HepG2 (cell line): ENCODE results near the gene RIPOR3. TPM values are rescaled to one million over a fixed set of nuclear protein-coding genes. Genes with fewer than 3 reads are reported as not detected.

Experiments used
- MATR3 ChIP-seq: sonication (generic); formaldehyde crosslinking; IDR thresholded peaks from 2 replicates; pipeline ENCODE4 v1.4.0; 2020; ENCODE audit warnings: missing genetic modification reagents
- NCOR1 ChIP-seq: fragments of 200-600 bp; sonication (generic); IDR thresholded peaks from 2 replicates; pipeline ENCODE4 v1.7.0; 2017; ENCODE audit warnings: antibody characterized with exemption, low read length, borderline replicate concordance
- TOE1 ChIP-seq: sonication (generic); formaldehyde crosslinking; IDR thresholded peaks from 2 replicates; pipeline ENCODE4 v1.4.0; 2020; ENCODE audit warnings: mild to moderate bottlenecking, missing genetic modification reagents
- ZFY ChIP-seq: sonication (generic); formaldehyde crosslinking; IDR thresholded peaks from 2 replicates; pipeline ENCODE4 v1.4.0; 2020; ENCODE audit warnings: missing genetic modification reagents
- ZNF484 ChIP-seq: sonication (generic); formaldehyde crosslinking; IDR thresholded peaks from 2 replicates; pipeline ENCODE4 v1.5.1; 2020; ENCODE audit warnings: mild to moderate bottlenecking, low read depth, missing genetic modification reagents, borderline replicate concordance
- ZNF841 ChIP-seq: sonication (generic); formaldehyde crosslinking; IDR thresholded peaks from 2 replicates; pipeline ENCODE4 v1.8.1; 2023; ENCODE audit warnings: missing genetic modification reagents, borderline replicate concordance
- polyA plus RNA-seq, 8 experiments: library from polyadenylated mRNA; depleted of rRNA in 3 of 8; stranded (reverse) in 7 of 8; unstranded in 1 of 8; fragments of >200 nt; fragmentation: Illumina TruSeq in 4 of 8; extraction: Trizol in 4 of 8; gene quantifications; 2 replicates each; pipeline versions ENCODE4 v1.2.1 to v1.2.3, GENCODE V29; 2011 to 2016; ENCODE audit warnings: low read depth in 4 of 8, missing spikeins in 1 of 8, mixed read lengths in 1 of 8; ENCODE audit not compliant: insufficient read depth in 1 of 8
- total RNA-seq, 5 experiments: library from RNA; depleted of rRNA; stranded (reverse); fragments of >200 nt; fragmentation: Illumina TruSeq; extraction: Trizol; gene quantifications; 2 replicates each; pipeline ENCODE4 v1.2.3, GENCODE V29; 2016; ENCODE audit warnings: low read depth in 1 of 5
- TF ChIP-seq, protein P1 (sequence below): sonication (generic); formaldehyde crosslinking; IDR thresholded peaks from 2 replicates; pipeline ENCODE4 v1.4.0; 2020; ENCODE audit warnings: mild to moderate bottlenecking, missing genetic modification reagents
- TF ChIP-seq, protein P2 (sequence below): sonication (generic); formaldehyde crosslinking; IDR thresholded peaks from 2 replicates; pipeline ENCODE4 v1.8.1; 2022; ENCODE audit warnings: mild to moderate bottlenecking, missing genetic modification reagents
- TF ChIP-seq, protein P3 (sequence below): sonication (generic); formaldehyde crosslinking; IDR thresholded peaks from 2 replicates; pipeline ENCODE4 v1.8.0; 2022; ENCODE audit warnings: missing genetic modification reagents, mild to moderate bottlenecking, inconsistent platforms, borderline replicate concordance
- TF ChIP-seq, protein P4 (sequence below): sonication (generic); formaldehyde crosslinking; IDR thresholded peaks from 2 replicates; pipeline ENCODE4 v1.4.0; 2020; ENCODE audit warnings: missing genetic modification reagents
- TF ChIP-seq, protein P5 (sequence below): IDR thresholded peaks from 2 replicates; pipeline ENCODE4 v1.6.1; 2016
- TF ChIP-seq, protein P6 (sequence below): sonication (generic); formaldehyde crosslinking; IDR thresholded peaks from 2 replicates; pipeline ENCODE4 v1.9.0; 2021; ENCODE audit warnings: missing genetic modification reagents, borderline replicate concordance
- TF ChIP-seq, protein P7 (sequence below): sonication (generic); formaldehyde crosslinking; IDR thresholded peaks from 2 replicates; pipeline ENCODE4 v1.8.1; 2023; ENCODE audit warnings: mild to moderate bottlenecking, missing genetic modification reagents
- TF ChIP-seq, protein P8 (sequence below): sonication (generic); formaldehyde crosslinking; IDR thresholded peaks from 2 replicates; pipeline ENCODE4 v1.8.0; 2022; ENCODE audit warnings: mild to moderate bottlenecking, missing genetic modification reagents

RIPOR3 gene
- total and polyA plus RNA-seq, 2 of the 13 experiments (the other 11 are each of a cell fraction or from before 2014, with no cell fraction given) = 0.18 TPM; not detected in 1

DNA sequence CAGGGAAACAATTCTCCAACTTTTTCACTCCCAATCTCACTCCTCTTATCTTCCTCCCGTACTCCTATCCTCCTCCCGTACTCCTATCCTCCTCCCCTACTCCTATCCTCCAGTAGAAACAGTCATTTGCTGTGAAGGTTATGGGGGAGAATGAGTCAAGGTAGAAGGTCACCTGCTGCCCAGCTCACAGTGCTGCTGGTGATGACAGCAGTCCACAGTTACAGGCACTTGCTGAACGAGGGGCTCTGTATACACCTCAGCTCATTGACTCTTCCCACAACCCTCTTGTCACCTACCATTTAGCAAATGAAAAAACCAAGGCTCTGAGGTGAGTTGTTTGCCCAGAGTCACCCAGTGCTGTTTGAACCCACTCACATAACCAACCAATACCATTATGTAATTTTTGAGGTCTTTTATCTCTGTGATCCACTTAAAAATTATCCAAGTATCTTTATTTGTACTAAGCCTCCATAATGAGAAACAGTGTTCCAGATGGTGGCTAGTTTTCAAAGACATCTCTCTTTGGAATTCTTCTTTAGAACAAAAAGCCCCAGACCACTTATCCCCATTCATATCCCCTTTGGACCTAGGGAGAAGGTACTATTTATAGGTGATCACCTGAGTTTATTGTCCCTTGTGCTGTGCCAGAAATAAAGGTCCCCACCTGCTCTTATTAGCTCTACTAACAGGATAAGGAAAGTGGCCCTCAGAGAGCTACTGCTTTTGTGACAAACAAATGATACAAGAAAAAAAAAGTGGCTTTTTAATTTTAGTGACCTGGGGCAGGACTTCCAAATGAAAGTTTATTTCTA, 128.0 kb downstream of the RIPOR3 start (continued):
- TF ChIP-seq, protein P1, sequence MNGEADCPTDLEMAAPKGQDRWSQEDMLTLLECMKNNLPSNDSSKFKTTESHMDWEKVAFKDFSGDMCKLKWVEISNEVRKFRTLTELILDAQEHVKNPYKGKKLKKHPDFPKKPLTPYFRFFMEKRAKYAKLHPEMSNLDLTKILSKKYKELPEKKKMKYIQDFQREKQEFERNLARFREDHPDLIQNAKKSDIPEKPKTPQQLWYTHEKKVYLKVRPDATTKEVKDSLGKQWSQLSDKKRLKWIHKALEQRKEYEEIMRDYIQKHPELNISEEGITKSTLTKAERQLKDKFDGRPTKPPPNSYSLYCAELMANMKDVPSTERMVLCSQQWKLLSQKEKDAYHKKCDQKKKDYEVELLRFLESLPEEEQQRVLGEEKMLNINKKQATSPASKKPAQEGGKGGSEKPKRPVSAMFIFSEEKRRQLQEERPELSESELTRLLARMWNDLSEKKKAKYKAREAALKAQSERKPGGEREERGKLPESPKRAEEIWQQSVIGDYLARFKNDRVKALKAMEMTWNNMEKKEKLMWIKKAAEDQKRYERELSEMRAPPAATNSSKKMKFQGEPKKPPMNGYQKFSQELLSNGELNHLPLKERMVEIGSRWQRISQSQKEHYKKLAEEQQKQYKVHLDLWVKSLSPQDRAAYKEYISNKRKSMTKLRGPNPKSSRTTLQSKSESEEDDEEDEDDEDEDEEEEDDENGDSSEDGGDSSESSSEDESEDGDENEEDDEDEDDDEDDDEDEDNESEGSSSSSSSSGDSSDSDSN = no peak; the same call in 1 of the 2 replicates
- TF ChIP-seq ZNF484 = no peak
- TF ChIP-seq, protein P2, sequence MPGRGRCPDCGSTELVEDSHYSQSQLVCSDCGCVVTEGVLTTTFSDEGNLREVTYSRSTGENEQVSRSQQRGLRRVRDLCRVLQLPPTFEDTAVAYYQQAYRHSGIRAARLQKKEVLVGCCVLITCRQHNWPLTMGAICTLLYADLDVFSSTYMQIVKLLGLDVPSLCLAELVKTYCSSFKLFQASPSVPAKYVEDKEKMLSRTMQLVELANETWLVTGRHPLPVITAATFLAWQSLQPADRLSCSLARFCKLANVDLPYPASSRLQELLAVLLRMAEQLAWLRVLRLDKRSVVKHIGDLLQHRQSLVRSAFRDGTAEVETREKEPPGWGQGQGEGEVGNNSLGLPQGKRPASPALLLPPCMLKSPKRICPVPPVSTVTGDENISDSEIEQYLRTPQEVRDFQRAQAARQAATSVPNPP (CRISPR knock-in tag) = no peak
- no peak for TF ChIP-seq TOE1 (CRISPR knock-in tag)
- TF ChIP-seq, protein P3, sequence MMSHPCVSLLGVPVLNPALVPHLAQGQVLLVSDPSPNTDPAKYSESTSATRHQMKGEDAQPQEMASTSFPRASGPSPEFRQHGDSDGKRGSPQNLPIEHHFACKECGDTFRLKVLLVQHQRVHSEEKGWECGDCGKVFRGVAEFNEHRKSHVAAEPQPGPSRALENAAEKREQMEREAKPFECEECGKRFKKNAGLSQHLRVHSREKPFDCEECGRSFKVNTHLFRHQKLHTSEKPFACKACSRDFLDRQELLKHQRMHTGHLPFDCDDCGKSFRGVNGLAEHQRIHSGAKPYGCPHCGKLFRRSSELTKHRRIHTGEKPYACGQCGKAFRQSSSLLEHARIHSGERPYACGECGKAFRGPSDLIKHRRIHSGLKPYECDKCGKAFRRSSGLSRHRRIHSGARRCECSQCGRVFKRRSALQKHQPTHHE (CRISPR knock-in tag) = no peak
- TF ChIP-seq, protein P4, sequence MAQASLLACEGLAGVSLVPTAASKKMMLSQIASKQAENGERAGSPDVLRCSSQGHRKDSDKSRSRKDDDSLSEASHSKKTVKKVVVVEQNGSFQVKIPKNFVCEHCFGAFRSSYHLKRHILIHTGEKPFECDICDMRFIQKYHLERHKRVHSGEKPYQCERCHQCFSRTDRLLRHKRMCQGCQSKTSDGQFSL (CRISPR knock-in tag) = 0 out of 2 replicates have a peak, but pooled peaks have one; percentile 27
- no peak for TF ChIP-seq ZNF841 (CRISPR knock-in tag)
- no peak for TF ChIP-seq NCOR1
- no peak for TF ChIP-seq ZFY (CRISPR knock-in tag)
- TF ChIP-seq, protein P5, sequence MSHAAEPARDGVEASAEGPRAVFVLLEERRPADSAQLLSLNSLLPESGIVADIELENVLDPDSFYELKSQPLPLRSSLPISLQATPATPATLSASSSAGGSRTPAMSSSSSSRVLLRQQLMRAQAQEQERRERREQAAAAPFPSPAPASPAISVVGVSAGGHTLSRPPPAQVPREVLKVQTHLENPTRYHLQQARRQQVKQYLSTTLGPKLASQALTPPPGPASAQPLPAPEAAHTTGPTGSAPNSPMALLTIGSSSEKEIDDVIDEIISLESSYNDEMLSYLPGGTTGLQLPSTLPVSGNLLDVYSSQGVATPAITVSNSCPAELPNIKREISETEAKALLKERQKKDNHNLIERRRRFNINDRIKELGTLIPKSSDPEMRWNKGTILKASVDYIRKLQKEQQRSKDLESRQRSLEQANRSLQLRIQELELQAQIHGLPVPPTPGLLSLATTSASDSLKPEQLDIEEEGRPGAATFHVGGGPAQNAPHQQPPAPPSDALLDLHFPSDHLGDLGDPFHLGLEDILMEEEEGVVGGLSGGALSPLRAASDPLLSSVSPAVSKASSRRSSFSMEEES (CRISPR knock-in tag) = no peak
- TF ChIP-seq MATR3 (CRISPR knock-in tag) = no peak
- TF ChIP-seq, protein P6, sequence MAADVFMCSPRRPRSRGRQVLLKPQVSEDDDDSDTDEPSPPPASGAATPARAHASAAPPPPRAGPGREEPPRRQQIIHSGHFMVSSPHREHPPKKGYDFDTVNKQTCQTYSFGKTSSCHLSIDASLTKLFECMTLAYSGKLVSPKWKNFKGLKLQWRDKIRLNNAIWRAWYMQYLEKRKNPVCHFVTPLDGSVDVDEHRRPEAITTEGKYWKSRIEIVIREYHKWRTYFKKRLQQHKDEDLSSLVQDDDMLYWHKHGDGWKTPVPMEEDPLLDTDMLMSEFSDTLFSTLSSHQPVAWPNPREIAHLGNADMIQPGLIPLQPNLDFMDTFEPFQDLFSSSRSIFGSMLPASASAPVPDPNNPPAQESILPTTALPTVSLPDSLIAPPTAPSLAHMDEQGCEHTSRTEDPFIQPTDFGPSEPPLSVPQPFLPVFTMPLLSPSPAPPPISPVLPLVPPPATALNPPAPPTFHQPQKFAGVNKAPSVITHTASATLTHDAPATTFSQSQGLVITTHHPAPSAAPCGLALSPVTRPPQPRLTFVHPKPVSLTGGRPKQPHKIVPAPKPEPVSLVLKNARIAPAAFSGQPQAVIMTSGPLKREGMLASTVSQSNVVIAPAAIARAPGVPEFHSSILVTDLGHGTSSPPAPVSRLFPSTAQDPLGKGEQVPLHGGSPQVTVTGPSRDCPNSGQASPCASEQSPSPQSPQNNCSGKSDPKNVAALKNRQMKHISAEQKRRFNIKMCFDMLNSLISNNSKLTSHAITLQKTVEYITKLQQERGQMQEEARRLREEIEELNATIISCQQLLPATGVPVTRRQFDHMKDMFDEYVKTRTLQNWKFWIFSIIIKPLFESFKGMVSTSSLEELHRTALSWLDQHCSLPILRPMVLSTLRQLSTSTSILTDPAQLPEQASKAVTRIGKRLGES = no peak
- TF ChIP-seq, protein P7, sequence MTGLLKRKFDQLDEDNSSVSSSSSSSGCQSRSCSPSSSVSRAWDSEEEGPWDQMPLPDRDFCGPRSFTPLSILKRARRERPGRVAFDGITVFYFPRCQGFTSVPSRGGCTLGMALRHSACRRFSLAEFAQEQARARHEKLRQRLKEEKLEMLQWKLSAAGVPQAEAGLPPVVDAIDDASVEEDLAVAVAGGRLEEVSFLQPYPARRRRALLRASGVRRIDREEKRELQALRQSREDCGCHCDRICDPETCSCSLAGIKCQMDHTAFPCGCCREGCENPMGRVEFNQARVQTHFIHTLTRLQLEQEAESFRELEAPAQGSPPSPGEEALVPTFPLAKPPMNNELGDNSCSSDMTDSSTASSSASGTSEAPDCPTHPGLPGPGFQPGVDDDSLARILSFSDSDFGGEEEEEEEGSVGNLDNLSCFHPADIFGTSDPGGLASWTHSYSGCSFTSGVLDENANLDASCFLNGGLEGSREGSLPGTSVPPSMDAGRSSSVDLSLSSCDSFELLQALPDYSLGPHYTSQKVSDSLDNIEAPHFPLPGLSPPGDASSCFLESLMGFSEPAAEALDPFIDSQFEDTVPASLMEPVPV (CRISPR knock-in tag) = 0 out of 2 replicates have a peak, but pooled peaks have one; percentile 11
- TF ChIP-seq, protein P8, sequence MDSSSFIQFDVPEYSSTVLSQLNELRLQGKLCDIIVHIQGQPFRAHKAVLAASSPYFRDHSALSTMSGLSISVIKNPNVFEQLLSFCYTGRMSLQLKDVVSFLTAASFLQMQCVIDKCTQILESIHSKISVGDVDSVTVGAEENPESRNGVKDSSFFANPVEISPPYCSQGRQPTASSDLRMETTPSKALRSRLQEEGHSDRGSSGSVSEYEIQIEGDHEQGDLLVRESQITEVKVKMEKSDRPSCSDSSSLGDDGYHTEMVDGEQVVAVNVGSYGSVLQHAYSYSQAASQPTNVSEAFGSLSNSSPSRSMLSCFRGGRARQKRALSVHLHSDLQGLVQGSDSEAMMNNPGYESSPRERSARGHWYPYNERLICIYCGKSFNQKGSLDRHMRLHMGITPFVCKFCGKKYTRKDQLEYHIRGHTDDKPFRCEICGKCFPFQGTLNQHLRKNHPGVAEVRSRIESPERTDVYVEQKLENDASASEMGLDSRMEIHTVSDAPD (CRISPR knock-in tag) = no peak
